ENCODE results near the gene CRHR1.

DNA sequence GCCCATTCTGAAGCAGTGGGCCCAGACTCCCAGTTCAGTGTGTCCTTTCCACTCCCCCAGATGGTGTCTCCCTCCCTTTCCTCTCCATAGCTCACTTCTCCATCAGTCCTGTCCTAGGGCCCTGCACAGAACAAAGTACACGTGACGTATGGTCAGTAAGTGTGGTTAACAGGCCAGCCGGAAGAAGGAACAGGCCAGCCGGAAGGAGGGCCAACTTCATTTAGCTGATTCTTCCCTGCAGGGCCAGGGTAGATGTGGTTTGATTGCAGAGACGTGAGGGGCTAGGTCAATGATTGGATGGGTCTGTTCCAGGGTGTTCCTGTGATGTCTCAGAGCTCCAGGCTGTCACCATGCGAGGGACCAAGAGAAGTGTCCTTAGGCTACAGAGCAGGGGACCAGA lies 31.6 kb downstream of the CRHR1 start:
- TF ChIP-seq SIN3A (IDR thresholded peaks at IDR 0.05; ENCODE audit: borderline replicate concordance, insufficient read depth, low read length) (no peak), POLR2AphosphoS5 (IDR thresholded peaks at IDR 0.05; ENCODE audit: low read depth, low read length) (no peak)
- TF ChIP-seq, protein P1, sequence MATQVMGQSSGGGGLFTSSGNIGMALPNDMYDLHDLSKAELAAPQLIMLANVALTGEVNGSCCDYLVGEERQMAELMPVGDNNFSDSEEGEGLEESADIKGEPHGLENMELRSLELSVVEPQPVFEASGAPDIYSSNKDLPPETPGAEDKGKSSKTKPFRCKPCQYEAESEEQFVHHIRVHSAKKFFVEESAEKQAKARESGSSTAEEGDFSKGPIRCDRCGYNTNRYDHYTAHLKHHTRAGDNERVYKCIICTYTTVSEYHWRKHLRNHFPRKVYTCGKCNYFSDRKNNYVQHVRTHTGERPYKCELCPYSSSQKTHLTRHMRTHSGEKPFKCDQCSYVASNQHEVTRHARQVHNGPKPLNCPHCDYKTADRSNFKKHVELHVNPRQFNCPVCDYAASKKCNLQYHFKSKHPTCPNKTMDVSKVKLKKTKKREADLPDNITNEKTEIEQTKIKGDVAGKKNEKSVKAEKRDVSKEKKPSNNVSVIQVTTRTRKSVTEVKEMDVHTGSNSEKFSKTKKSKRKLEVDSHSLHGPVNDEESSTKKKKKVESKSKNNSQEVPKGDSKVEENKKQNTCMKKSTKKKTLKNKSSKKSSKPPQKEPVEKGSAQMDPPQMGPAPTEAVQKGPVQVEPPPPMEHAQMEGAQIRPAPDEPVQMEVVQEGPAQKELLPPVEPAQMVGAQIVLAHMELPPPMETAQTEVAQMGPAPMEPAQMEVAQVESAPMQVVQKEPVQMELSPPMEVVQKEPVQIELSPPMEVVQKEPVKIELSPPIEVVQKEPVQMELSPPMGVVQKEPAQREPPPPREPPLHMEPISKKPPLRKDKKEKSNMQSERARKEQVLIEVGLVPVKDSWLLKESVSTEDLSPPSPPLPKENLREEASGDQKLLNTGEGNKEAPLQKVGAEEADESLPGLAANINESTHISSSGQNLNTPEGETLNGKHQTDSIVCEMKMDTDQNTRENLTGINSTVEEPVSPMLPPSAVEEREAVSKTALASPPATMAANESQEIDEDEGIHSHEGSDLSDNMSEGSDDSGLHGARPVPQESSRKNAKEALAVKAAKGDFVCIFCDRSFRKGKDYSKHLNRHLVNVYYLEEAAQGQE (IDR thresholded peaks at IDR 0.05; ENCODE audit: insufficient read depth in 1 of 2, low read depth in 2 of 2, low read length in 2 of 2) = no peak

All from PFSK-1 (cell line).